ENCODE measurements around the gene DENND5A. TPM values are rescaled to one million over a fixed set of nuclear protein-coding genes. Genes with fewer than 3 reads are reported as not detected.

The DENND5A gene
- total RNA-seq, 2 donors from 2014 or later = 18.9 to 68.5 TPM

DNA sequence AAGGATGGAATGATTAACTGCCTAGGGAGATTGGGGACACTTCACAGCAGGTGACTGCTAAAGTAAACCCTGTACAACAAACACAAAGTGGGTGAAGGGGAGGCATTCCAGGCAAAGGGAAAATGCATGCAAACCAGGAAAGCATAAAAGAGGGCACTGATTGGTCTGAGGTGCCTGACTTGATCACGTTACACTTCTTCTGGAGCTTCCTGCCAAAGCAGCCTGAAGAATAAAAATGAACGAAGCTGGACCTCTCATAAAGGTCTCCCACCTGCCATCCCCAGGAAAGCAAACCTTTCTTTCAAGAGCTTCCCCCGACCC is 127.1 kb downstream of the DENND5A start:
- Mint-ChIP-seq H3K9me3 (no peaks in the 10 kb centered on the region), H3K27ac (peak overlapping the region; percentile 82), H3K4me1 (peaks cover 23% of the 10 kb centered on the region), H3K27me3 (no peaks in the 10 kb centered on the region), H3K4me3 (peak overlapping the region; percentile 53), H3K36me3 (ENCODE audit: low read depth) (peaks cover 40% of the 10 kb centered on the region)
- ATAC-seq (replicated peaks) = no peak

DNA sequence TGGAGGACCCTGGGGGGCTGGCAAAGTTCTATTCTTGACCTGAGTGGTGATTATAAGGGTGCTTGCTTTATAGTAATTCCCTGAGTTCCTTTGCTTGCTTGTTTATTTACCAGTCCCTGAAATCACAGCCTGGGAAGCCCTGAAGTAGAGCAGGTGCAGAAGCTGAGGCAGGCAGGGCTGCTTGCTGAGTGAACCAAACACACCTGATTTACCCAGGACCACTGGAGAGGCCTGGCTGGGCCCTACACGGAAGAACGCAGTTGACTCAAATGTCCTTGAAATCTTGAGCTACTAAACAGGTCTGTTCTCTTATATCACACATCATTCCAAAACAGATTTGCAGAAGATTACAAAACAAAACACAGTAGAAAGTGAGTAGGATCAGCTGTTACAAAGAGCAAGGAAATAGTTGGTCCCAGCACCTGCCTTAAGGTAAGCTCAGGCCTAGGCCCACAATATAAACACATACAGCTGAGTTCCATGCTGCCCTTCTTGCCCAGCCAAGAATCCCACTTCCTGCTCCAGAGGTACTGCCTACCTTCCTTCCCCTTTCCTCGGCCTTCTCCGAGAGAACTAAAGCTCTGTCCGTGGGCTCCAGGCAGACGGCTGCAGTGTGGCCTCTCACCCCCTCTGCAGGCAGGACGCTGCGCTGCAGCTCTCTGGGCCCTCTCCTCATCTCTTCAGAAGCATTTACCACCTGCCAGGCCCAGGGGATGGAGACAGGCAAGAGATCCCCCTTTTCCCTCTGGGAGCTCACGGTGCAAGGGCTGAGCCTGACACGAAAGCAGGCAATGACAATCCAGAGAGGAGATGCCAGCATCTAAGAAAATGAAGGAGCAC is 127.6 kb downstream of the DENND5A start:
- peak; percentile 77 for ATAC-seq (replicated peaks)
- Mint-ChIP-seq H3K36me3 (ENCODE audit: low read depth) (peaks cover 34% of the 10 kb centered on the region), H3K4me3 (peak overlapping the region; percentile 53)

DNA sequence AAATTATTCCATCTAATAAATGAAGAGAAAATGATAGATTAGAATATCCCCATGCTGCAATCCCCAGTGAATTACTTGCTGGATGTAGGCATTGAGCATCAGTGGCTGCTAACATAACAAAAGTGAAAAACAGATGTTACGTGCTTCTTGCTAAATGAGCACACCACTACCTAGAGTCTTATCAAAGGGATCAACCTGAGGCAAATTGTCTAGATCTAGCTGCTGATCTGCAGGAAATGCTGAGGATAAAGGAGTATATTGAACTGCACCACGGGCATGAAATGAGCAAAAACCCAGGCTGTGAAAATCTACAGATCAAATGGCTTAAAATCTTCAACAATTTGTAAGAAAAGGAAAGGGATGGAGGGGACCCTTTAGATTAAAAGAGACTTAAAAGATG is 128.4 kb downstream of the DENND5A start:
- H3K27me3 Mint-ChIP-seq = no peaks in the 10 kb centered on the region
- no peak for ATAC-seq (replicated peaks)
- H3K4me1 Mint-ChIP-seq = peaks cover 23% of the 10 kb centered on the region
- peaks cover 26% of the 10 kb centered on the region for H3K36me3 Mint-ChIP-seq (ENCODE audit: low read depth)
- H3K4me3 Mint-ChIP-seq = peak overlapping the region; percentile 53
- no peaks in the 10 kb centered on the region for H3K9me3 Mint-ChIP-seq
- no peak overlapping the region for H3K27ac Mint-ChIP-seq

More for the DNA sequence above, 127.6 kb downstream of the DENND5A start:
- Mint-ChIP-seq H3K9me3 (no peaks in the 10 kb centered on the region), H3K27ac (peak overlapping the region; percentile 82), H3K27me3 (no peaks in the 10 kb centered on the region), H3K4me1 (peaks cover 23% of the 10 kb centered on the region)

DNA sequence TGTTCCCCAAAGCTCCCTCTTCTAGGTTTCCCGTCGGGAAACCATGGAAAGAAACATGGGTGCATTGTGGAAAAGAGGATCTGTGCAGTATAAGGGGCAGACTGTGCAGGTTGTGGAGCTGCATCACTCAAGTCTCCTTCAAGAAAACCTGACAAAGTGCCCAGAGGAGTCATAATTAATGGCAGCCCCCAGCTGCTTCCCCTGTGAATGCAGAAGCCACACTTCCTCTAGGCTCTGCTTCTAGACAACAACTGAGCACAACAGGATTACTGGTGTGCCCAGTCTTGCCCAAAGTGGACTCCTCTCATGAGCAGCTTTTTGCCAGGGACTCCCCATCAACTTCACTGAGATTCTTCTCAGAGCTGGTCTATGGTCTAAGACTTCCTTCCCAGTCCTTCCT is 131.2 kb downstream of the DENND5A start:
- no peaks in the 10 kb centered on the region for H3K27me3 Mint-ChIP-seq
- H3K4me1 Mint-ChIP-seq = peaks cover 10% of the 10 kb centered on the region
- ATAC-seq (replicated peaks) = no peak
- peaks cover 7% of the 10 kb centered on the region for H3K36me3 Mint-ChIP-seq (ENCODE audit: low read depth)
- no peaks in the 10 kb centered on the region for H3K9me3 Mint-ChIP-seq
- no peak overlapping the region for H3K27ac Mint-ChIP-seq
- no peak overlapping the region for H3K4me3 Mint-ChIP-seq

DNA sequence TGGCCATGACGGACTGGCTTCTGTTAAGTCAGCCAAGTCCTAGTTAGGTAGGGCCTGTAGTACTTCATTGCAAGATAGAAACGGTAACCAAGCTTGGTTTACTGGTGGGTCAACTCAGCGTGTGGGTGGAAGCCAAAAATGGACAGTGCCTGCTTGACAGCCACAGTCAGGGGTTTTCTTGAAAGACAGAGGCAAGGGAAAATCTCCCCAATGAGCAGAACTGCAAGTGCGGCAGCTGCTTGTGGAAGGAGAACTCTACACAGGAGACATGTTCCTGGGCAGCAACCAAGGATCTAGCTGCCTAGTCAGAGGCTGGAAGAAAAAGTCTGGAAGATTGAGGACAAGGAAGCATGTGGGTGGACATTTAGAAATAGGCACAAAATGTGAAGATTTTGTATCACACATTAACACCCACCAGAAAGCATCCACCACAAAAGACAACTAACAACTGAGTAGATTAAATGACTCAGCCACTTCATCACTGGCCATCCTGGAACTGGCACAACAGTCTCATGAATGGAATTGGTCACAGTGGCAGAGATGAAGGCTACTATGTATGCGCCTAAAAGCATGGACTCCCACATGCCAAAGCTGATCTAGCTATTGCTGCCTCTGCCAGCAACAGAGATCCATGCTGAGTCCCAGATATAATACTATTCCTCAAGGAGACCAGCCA is 132.8 kb downstream of the DENND5A start:
- no peaks in the 10 kb centered on the region for H3K9me3 Mint-ChIP-seq
- peak; percentile 54 for ATAC-seq (replicated peaks)
- no peaks in the 10 kb centered on the region for H3K36me3 Mint-ChIP-seq (ENCODE audit: low read depth)
- no peaks in the 10 kb centered on the region for H3K27me3 Mint-ChIP-seq
- H3K27ac Mint-ChIP-seq = no peak overlapping the region
- no peak overlapping the region for H3K4me3 Mint-ChIP-seq
- H3K4me1 Mint-ChIP-seq = peaks cover 2% of the 10 kb centered on the region

DNA sequence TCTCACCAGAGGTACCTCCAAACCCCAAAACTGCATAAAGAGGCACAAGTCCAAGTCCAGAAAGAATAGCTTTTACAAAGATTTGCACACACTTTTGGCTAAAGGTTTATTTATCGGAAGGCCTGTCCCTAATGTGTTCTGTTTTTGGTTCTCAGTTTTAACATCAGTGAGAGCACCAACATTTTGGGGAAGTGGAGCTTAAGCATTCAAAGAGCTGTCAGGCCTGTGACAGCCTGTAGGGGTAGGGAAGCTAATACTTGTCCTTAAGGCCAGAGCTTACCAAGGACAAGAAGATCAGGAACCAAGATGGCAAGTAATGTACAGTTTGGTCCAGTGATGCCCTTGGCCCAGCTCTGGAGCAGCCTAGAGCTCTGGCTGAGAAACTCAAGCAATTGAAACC is 134.9 kb downstream of the DENND5A start:
- ATAC-seq (replicated peaks) = no peak
- no peak overlapping the region for H3K27ac Mint-ChIP-seq
- no peaks in the 10 kb centered on the region for H3K9me3 Mint-ChIP-seq

DNA sequence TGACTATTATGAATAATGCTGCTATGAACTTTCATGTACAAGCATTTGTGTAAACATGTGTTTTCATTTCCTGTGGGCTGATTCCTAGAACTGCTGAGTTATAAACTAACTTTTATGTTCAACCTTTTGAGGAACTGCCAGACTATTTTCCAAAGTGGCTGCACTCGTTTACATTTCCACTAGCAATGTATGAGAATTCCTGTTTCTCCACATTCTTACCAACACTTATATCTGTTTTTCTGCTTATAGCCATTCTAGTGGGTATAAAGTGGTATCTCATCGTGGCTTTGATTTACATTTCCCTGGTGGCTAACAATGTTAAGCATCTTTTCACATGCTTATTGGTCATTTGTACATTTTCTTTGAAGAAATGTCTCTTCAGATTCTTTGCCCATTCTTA is 138.5 kb downstream of the DENND5A start:
- Mint-ChIP-seq H3K4me1 (peaks cover 9% of the 10 kb centered on the region), H3K27me3 (peaks cover 3% of the 10 kb centered on the region), H3K9me3 (no peaks in the 10 kb centered on the region), H3K27ac (no peak overlapping the region), H3K4me3 (no peak overlapping the region), H3K36me3 (ENCODE audit: low read depth) (no peaks in the 10 kb centered on the region)
- ATAC-seq (replicated peaks) = peak; percentile 35

More for the DNA sequence above, 134.9 kb downstream of the DENND5A start:
- H3K4me1 Mint-ChIP-seq = peaks cover 9% of the 10 kb centered on the region
- no peaks in the 10 kb centered on the region for H3K36me3 Mint-ChIP-seq (ENCODE audit: low read depth)
- no peaks in the 10 kb centered on the region for H3K27me3 Mint-ChIP-seq
- no peak overlapping the region for H3K4me3 Mint-ChIP-seq

DNA sequence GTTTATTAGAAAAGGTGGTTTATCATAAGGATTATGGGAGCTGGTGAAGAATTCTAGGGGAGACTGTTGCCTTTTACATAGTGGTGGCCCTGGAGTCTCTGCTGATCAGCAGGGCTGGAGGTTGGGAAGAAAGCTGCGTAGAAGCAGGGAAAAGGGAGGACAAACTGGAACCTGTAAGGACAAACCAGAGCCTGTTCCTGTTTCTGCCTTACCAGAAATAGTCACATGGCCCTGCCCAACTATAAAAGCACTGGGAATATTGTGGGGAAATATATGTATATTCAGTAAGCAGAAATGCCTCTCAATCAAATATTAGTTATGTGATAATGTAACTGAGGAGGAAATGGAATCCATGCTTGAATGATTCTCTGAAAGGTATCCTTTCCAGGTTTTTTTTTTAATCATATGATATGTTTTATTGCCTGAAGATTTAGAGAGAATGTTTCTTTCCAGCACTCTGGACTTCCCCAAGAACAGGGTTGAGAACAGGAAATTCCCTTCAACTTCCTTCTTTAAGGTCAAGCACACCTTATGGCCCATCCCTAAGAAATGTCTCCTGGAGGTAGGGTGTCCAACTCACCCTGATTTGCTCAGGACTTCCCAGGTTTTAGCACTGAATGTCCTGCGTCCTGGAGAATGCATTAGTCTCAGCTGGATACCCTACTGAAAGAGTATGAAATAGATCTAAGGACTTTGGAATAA is 139.8 kb downstream of the DENND5A start:
- no peaks in the 10 kb centered on the region for H3K36me3 Mint-ChIP-seq (ENCODE audit: low read depth)
- peaks cover 3% of the 10 kb centered on the region for H3K27me3 Mint-ChIP-seq
- no peak overlapping the region for H3K27ac Mint-ChIP-seq
- H3K4me1 Mint-ChIP-seq = peaks cover 9% of the 10 kb centered on the region
- no peak overlapping the region for H3K4me3 Mint-ChIP-seq
- ATAC-seq (replicated peaks) = no peak
- no peaks in the 10 kb centered on the region for H3K9me3 Mint-ChIP-seq

DNA sequence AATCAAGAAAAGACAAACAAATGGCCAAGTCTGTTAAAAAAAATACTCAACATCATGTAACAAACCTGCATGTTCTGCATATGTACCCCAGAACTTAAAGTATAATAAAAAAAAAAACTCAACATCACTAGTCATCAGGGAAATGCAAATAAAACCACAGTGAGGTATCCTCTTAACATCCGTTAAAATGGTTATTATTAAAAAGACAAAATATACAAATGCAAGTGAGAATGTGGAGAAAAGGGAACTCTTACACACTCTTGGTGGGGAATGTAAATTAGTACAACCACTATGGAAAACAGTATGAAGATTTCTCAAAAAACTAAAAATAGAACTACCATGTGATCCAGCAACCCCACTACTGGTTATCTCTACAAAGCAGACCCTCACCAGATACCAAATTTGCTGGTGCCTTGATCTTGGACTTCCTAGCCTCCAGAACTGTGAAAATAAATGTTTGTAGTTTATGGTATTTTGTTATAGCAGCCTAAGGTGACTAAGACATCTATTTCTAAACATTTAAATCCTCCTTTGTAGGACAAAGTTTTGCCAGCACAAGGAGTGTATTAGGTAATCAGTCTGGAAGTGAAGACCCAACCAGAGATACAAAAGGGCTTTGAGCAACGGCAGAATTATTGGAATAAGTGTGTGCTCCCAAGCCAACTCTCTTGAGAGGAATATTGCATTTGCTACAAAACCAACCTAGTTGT is 141.4 kb downstream of the DENND5A start:
- no peak overlapping the region for H3K4me3 Mint-ChIP-seq
- H3K36me3 Mint-ChIP-seq (ENCODE audit: low read depth) = no peaks in the 10 kb centered on the region
- peaks cover 3% of the 10 kb centered on the region for H3K27me3 Mint-ChIP-seq
- no peak overlapping the region for H3K27ac Mint-ChIP-seq
- H3K4me1 Mint-ChIP-seq = peaks cover 9% of the 10 kb centered on the region
- no peaks in the 10 kb centered on the region for H3K9me3 Mint-ChIP-seq
- ATAC-seq (replicated peaks) = no peak

DNA sequence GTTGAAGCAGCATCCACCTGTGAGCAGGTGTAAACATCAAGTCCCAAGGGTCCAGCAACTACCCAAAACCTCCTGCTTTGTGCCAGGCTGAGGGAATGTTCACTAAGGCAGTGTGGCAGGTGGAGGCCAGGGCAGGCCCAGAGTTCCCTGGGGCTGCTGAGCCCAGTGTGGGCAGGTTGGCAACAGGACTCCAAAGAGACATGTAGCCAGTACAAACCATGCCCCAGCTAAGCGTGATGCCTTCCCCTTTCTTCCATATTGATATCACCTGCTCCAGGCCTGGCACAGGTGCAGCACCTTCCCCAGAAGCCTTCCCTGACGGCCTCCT is 143.7 kb downstream of the DENND5A start:
- H3K36me3 Mint-ChIP-seq (ENCODE audit: low read depth) = no peaks in the 10 kb centered on the region
- H3K4me1 Mint-ChIP-seq = peaks cover 3% of the 10 kb centered on the region
- no peak overlapping the region for H3K4me3 Mint-ChIP-seq
- no peak for ATAC-seq (replicated peaks)
- no peaks in the 10 kb centered on the region for H3K9me3 Mint-ChIP-seq
- no peak overlapping the region for H3K27ac Mint-ChIP-seq
- peaks cover 3% of the 10 kb centered on the region for H3K27me3 Mint-ChIP-seq

DNA sequence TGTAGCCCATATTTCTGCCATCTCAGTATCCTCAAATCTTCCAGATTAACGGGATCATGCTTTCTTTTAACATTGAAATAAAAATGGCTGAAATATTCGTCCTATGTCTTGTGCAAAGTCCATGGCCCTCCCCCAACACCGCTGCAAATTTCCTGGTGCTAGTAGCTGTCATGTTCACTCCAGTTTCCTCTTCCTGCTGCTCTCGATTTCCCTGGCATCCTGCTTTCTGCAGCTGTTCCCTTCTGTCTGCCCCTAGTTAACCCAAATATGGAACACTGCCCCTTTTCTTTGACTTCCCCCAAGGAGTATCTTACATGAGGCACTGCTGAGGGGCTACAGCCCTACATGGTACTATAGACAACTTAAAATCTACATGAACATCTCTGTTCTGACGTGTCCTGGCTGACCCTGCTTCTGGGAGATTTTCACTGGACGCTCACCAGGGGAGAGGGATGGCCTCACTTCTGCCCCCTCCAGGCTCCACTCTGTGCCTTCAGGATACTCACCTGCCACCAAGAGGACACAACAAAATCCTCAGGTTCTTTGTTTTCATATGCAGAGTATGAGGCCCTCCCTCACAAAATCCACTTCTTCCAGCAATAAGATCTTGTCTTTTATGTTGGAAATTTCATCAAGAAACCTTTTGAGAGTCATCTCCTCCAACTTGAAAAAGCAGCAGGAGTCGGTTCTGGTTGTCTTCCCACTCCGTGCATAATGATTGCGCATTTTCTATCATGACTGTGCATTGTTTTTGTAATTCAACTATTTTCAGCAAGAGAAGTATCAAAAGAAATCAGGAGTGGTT is 144.3 kb downstream of the DENND5A start:
- no peak overlapping the region for H3K27ac Mint-ChIP-seq
- H3K27me3 Mint-ChIP-seq = peaks cover 5% of the 10 kb centered on the region
- no peaks in the 10 kb centered on the region for H3K9me3 Mint-ChIP-seq
- ATAC-seq (replicated peaks) = no peak
- no peak overlapping the region for H3K4me3 Mint-ChIP-seq
- H3K36me3 Mint-ChIP-seq (ENCODE audit: low read depth) = no peaks in the 10 kb centered on the region
- no peaks in the 10 kb centered on the region for H3K4me1 Mint-ChIP-seq

DNA sequence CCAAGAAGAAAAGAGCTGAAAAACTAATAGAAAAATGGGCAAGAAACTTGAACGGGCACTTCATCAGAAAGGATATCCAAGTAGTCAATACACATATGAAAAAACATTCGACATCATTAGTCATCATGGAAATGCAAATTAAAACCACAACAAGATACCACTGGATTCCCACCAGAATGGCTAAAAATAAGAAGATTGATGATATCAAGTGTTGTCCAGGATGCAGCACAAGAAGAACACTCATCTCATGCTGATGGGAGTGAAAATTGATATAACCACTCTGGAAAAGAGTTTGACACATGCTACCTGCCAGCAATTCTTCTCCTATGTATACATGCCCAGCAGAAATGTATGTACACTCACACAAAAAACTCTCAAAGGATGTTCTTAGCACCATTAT is 146.9 kb downstream of the DENND5A start:
- peak; percentile 62 for ATAC-seq (replicated peaks)
- Mint-ChIP-seq H3K4me1 (no peaks in the 10 kb centered on the region), H3K27me3 (peaks cover 5% of the 10 kb centered on the region), H3K9me3 (no peaks in the 10 kb centered on the region), H3K36me3 (ENCODE audit: low read depth) (no peaks in the 10 kb centered on the region), H3K27ac (no peak overlapping the region), H3K4me3 (no peak overlapping the region)

DNA sequence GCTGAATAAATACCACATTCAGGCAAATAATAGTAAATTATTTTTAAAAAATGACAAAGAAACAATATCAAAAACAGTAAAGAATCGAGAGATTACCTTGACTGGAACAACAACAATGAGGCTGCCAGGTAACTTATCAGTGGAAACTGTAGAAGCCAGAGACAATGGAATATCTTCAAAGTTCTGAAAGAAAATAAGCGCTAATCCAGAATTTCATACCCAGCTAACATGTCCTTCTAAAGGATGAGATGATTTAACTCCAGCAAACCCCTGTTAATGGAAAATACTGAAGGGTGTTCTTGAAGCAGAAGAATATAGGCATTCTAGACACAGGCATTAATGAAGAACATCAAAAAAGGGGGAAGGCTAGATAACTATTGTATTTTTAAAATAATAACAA is 153.1 kb downstream of the DENND5A start:
- Mint-ChIP-seq H3K27ac (no peak overlapping the region), H3K9me3 (peaks cover 10% of the 10 kb centered on the region), H3K4me1 (no peaks in the 10 kb centered on the region), H3K4me3 (no peak overlapping the region), H3K27me3 (peaks cover 3% of the 10 kb centered on the region), H3K36me3 (ENCODE audit: low read depth) (no peaks in the 10 kb centered on the region)
- ATAC-seq (replicated peaks) = no peak
